Renal cortex interstitium (tissue), 15 donors: ENCODE data around the gene RIMS4. TPM values are rescaled to one million over a fixed set of nuclear protein-coding genes. Genes with fewer than 3 reads are reported as not detected.

Experiments
- DNase-seq, 11 donors: peaks; one replicate each; pipeline ENCODE4 v3.0.0-alpha.2; 2013; ENCODE audit warnings: low read depth in 9 of 11, low spot score in 4 of 11; ENCODE audit errors: extremely low read depth in 1 of 11
- long read RNA-seq, 16 experiments: transcript quantifications; one replicate each; lab custom pipeline, GENCODE V29; 2026
- polyA plus RNA-seq, 3 donors: library from polyadenylated mRNA; unstranded; fragments of 120-200 nt; gene quantifications; one replicate each; pipeline ENCODE4 v1.2.1, GENCODE V29; 2013; ENCODE audit not compliant: insufficient read length in 3 of 3

The RIMS4 gene
- 1 to 10 TPM in 1 of 3 donors, under 1 TPM in 2; 0.59 to 1.0 (median 0.62) TPM for polyA plus RNA-seq
- long read RNA-seq, donor 1: 0 reads
- long read RNA-seq, donor 2: 0 reads
- long read RNA-seq, donor 3: 0 reads
- long read RNA-seq, donor 4: 0 reads
- long read RNA-seq, donor 5: 0 reads
- long read RNA-seq, donor 6, full-length matches to known transcripts: 1 of 1 reads
- long read RNA-seq, donor 6, partial matches to known transcripts: 0 of 1 reads
- long read RNA-seq, donor 6, other reads (novel, unspliced or antisense): 0 of 1 reads
- long read RNA-seq, donor 7: 0 reads
- long read RNA-seq, donor 8: 0 reads
- long read RNA-seq, donor 9: 0 reads
- long read RNA-seq, donor 10, partial matches to known transcripts: 423 of 438 reads
- long read RNA-seq, donor 10, other reads (novel, unspliced or antisense): 15 of 438 reads
- long read RNA-seq, donor 11: 0 reads
- long read RNA-seq, donor 12: 0 reads
- long read RNA-seq, donor 13: 0 reads
- long read RNA-seq, donor 14: 0 reads
- long read RNA-seq, donor 15: 0 reads
- long read RNA-seq, donor 16: 0 reads

DNA sequence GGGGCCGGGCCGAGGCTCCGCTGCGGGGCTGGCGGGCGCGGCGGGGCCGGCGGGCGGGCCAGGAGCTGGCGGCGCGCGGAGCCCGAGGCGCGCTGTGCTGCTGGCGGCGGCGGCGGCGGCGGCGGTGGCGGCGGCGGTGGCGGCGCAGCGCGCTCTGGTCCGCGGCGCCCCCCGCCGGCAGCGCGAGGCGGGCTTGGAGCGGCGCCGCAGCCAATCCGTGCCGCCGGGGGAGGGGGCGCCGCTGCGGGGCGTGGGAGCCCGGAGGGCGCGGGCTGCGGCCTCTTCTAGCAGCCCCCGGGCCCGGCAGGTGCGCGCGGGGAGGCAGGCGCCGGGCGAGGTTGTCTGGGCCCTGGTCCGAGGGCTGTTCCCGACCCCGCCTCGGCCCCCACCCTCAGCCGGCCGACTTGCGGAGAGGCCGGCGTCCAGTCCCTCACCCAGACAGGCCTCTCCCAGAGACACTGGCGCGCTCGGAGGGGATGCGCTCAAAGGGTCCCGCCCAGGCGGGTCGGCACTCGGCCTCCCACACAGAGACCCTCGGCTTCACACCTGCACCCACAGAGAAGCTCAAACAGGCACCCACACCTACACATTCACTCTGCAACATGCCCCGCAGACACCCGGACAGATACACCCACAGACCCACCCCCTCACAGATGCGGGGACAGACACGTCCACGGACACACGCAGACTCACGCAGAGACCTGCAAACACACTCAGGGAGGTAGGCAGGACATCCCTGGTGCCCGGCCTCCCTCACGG is at the start of gene RIMS4:
Gene RIMS4, minus strand, starts transcription at position 156 of the 759 bp plus-strand sequence. CDS start 275 bp downstream, outside the sequence.
- DNase-seq: peak in 4 of 11 donors; percentile 9 to 20 (median 17)

GRCh38 chr20:44858606-44859360 is 48.4 kb upstream of the RIMS4 start:
- DNase-seq: peak in 6 of 11 donors; percentile 6 to 23 (median 11)

DNA sequence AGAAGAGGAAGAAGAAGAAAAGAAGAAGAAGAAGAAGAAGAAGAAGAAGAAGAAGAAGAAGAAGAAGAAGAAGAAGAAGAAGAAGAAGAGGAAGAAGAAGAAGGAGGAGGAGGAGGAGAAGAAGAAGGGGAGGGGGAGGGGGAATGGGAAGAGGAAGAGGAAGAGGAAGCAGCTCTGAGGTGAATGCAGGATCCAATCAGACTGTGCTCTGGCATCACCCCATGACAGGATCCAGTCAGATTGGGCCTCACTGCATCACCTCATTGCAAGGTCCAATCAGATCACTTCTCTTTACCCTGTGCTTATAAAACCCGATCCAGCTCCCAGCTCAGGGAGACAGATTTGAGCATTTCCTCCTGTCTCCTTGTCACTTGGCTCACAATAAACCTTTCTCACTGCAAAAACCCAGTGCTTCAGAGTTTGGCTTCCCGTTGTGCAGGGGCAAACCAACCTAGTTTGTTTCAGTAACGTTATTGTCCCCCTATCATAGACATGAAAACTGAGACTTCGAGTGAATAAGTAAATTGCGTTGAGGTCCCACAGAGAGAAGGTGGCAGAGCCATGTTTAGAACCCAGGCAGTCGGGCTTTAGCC is 46.6 kb upstream of the RIMS4 start:
- DNase-seq: peak in 1 of 11 donors; percentile 8

DNA sequence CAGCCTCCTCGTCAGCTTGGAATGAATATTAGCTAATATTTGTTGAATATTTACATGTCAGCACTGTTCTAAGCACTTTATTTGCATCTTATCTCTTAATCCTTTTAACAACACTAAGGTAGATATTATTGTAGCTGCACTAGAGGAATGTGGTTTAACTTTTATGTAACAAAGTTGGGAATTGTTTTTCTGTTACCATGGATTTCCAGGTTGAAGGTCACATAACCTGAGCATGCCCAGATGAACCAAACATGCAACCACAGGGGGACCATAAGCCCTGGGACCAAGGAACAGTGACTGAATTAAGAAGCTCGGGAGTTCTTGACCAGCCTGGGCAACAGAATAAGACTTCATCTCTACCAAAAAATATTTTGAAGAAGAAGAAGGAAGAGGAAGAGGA is 46.1 kb upstream of the RIMS4 start:
- DNase-seq: no peak

GRCh38 chr20:44851545-44851944 is 41.2 kb upstream of the RIMS4 start:
- DNase-seq: no peak

DNA sequence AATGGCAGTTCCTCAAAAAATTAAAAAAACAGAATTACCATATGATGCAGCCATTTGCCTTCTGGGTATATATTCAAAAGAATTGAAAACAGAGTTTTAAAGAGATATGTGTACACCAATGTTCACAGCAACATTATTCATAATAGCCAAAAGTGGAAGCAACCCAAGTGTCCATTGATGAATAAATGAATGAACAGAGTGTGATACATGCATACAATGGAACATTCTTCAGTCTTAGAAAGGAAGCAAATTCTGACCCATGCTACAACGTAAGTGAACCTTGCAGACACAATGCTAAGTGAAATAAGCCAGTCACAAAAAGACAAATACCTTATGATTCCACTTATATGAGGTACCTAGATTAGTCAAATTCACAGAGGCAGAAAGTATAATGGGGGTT is 40.5 kb upstream of the RIMS4 start:
- DNase-seq: no peak

GRCh38 chr20:44850272-44850671 is 39.9 kb upstream of the RIMS4 start:
- DNase-seq: no peak

- DNase-seq: no peak
Measured at GRCh38 chr20:44849703-44850102, 39.4 kb upstream of the RIMS4 start.

- DNase-seq: no peak
Measured at GRCh38 chr20:44848254-44849015, 38.1 kb upstream of the RIMS4 start.

DNA sequence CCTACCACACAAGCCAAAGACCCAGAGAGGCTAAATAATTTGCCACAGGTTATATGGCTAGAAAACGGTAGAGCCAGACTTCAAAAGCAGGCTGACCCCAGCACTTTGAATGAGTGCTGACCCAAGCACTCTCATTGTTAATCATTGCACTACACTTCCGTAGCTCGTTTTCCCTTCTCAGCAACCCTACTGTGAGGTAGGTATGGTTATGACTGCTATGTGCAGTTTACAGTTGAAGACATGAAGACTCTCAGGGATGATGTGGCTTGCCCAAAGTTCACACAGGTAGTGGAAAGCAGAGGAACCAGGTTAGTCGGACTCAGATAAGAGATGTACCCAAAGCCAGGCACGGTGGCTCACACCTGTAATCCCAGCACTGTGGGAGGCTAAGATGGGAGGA is 33.5 kb upstream of the RIMS4 start:
- no peak for DNase-seq

DNA sequence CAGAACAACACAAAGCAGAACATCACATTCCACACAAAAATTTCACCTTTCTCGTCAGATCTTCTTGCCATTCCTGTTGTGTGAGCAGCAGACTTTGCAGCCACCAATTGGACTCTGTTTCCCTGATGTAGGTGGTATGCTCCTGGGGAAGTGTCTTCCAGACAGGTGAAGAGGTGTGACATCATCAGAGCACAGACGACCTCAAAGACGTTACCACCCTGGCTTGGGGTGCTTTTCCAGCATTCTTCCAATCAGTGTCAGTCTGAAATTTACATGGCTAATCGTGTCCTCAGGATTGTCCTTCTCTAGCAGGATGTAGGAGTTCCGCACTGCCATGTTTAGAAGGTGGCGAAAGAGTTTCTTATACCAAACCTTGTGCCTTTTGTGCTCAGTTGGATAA is 31.6 kb upstream of the RIMS4 start:
- DNase-seq: no peak

- DNase-seq: no peak
Measured at GRCh38 chr20:44840826-44841225, 30.5 kb upstream of the RIMS4 start.

DNA sequence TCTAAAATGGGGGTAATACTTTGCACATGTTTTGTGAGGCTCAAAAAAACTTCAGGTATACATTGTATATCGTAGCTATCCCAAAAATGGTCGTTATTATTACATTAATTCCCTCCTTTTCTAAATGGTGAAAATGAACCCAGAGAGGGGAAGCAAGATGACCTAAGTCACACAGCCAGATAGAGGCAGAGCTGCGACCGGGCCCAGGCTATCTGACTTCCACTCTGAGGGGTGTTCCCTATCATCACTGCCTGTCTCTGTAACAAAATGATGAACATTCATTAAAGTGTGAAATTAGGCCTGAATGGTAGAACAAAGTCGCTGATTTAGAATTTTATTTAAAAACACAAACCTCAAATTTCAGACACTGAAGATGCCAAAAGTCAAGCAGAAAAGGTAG is 29.1 kb upstream of the RIMS4 start:
- no peak for DNase-seq

GRCh38 chr20:44838521-44838920 is 28.2 kb upstream of the RIMS4 start:
- DNase-seq: no peak

- DNase-seq: no peak
Measured at GRCh38 chr20:44837946-44838345, 27.6 kb upstream of the RIMS4 start.

- DNase-seq: no peak
Measured at GRCh38 chr20:44836601-44837120, 26.3 kb upstream of the RIMS4 start.

DNA sequence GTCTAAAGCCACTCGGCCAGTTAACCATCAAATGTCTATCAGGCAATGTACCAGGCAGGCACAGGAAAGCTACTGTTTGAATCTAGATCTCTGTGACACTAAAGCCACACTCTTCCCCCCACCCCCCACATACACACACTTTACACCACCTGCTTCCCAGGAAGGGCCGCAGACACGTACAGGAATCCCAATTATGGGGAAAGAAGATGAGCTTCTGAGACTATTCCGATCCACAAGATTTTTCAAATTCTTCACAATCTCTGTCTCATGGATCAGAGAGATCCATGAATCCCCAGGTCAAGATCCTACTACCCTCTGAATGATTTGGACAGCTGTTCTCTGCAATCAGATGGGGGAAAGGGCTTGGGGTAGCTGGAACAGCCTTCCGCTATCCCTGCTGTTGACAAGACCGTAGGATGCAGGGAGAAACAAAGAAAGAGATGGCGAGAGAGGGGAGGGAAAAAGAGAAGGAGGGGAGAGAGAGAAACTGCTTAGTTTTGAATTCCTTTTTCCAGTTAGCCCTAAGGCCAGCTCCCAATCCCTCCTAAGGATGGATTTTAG is 25.4 kb upstream of the RIMS4 start:
- no peak for DNase-seq

DNA sequence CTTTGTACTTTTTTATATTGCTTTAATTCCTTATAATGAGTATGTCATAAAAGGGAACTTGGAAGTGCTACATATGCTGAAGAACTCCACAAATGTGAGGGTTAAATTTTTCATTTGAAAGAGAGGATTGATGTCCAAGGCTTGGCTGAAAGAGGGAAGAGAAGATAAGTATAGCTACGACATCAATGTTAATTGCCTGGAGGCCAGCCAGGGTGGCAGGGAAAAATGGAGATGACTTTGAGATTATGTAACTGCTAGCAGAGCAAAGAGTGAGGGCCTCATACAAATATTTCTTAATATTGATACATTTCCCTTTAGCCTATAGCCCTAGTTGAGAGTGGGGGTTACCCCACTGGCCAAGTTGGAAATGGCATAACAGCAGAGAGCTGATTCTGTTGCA is 24.8 kb upstream of the RIMS4 start:
- DNase-seq: no peak
